H9 (cell line): ENCODE results near the gene DLK1. TPM values are rescaled to one million over a fixed set of nuclear protein-coding genes. Genes with fewer than 3 reads are reported as not detected.

Experiments used
- DNase-seq: peaks from one replicate; pipeline ENCODE4 v3.0.0-alpha.2; 2017
- H2AFZ ChIP-seq: one replicate; pipeline ENCODE4 v1.6.1; 2013; ENCODE audit warnings: mild to moderate bottlenecking, low read length, control low read depth, moderate library complexity
- H2AK5ac ChIP-seq: 2 replicates; pipeline ENCODE4 v1.6.1; 2013; ENCODE audit warnings: low read length, control low read depth, mixed read lengths; ENCODE audit not compliant: insufficient read length
- H2BK120ac ChIP-seq: one replicate; pipeline ENCODE4 v1.6.1; 2013; ENCODE audit warnings: low read depth, mild to moderate bottlenecking, low read length, control low read depth, inconsistent platforms; ENCODE audit not compliant: poor library complexity, severe bottlenecking
- H2BK12ac ChIP-seq: 2 replicates; pipeline ENCODE4 v1.6.1; 2013; ENCODE audit warnings: low read length, control low read depth, mixed read lengths, low read depth; ENCODE audit not compliant: insufficient read length
- H2BK15ac ChIP-seq: 2 replicates; pipeline ENCODE4 v1.6.1; 2013; ENCODE audit warnings: low read depth, low read length, control low read depth
- H2BK20ac ChIP-seq: one replicate; pipeline ENCODE4 v1.6.1; 2013; ENCODE audit warnings: low read depth, mild to moderate bottlenecking, low read length, control low read depth, inconsistent platforms; ENCODE audit not compliant: poor library complexity, severe bottlenecking
- H2BK5ac ChIP-seq: 2 replicates; pipeline ENCODE4 v1.6.1; 2013; ENCODE audit warnings: low read length, control low read depth, mixed read lengths; ENCODE audit not compliant: insufficient read length
- H3K14ac ChIP-seq: 2 replicates; pipeline ENCODE4 v1.6.1; 2013; ENCODE audit warnings: low read length, control low read depth; ENCODE audit not compliant: insufficient read depth
- H3K18ac ChIP-seq: 2 replicates; pipeline ENCODE4 v1.6.1; 2013; ENCODE audit warnings: low read depth, mild to moderate bottlenecking, mixed read lengths, low read length, control low read depth; ENCODE audit not compliant: insufficient read length
- H3K23ac ChIP-seq: 2 replicates; pipeline ENCODE4 v1.6.1; 2013; ENCODE audit warnings: low read length, control low read depth, mixed read lengths, low read depth; ENCODE audit not compliant: insufficient read length
- H3K23me2 ChIP-seq: 2 replicates; pipeline ENCODE4 v1.6.1; 2013; ENCODE audit warnings: low read depth, mild to moderate bottlenecking, mixed read lengths, low read length, control low read depth; ENCODE audit not compliant: insufficient read length, poor library complexity, severe bottlenecking
- H3K27ac ChIP-seq: 2 replicates; pipeline ENCODE4 v1.5.1; 2013; ENCODE audit warnings: low read length, control low read depth, mixed read lengths, low read depth; ENCODE audit not compliant: insufficient read length
- H3K27me3 ChIP-seq: 2 replicates; pipeline ENCODE4 v1.6.1; 2013; ENCODE audit warnings: low read length, control low read depth, inconsistent platforms; ENCODE audit not compliant: insufficient read depth
- H3K4ac ChIP-seq: 2 replicates; pipeline ENCODE4 v1.6.1; 2013; ENCODE audit warnings: low read depth, mild to moderate bottlenecking, control low read depth, inconsistent platforms, low read length, moderate library complexity
- H3K4me1 ChIP-seq: 2 replicates; pipeline ENCODE4 v1.6.1; 2013; ENCODE audit warnings: low read length, control low read depth, inconsistent platforms; ENCODE audit not compliant: insufficient read depth
- H3K4me2 ChIP-seq: 2 replicates; pipeline ENCODE4 v1.6.1; 2013; ENCODE audit warnings: low read length, control low read depth, mixed read lengths; ENCODE audit not compliant: insufficient read length, insufficient read depth
- H3K56ac ChIP-seq: 2 replicates; pipeline ENCODE4 v1.6.1; 2013; ENCODE audit warnings: low read depth, mild to moderate bottlenecking, mixed read lengths, low read length, control low read depth; ENCODE audit not compliant: insufficient read length
- H3K79me1 ChIP-seq: 2 replicates; pipeline ENCODE4 v1.6.1; 2013; ENCODE audit warnings: low read depth, mild to moderate bottlenecking, moderate library complexity, low read length, control low read depth, inconsistent platforms; ENCODE audit not compliant: insufficient read depth, poor library complexity, severe bottlenecking
- H3K79me2 ChIP-seq: 2 replicates; pipeline ENCODE4 v1.6.1; 2013; ENCODE audit warnings: low read length, control low read depth, inconsistent platforms; ENCODE audit not compliant: insufficient read depth
- H3K9ac ChIP-seq: 2 replicates; pipeline ENCODE4 v1.6.1; 2013; ENCODE audit warnings: low read length, control low read depth, mixed read lengths; ENCODE audit not compliant: insufficient read length; ENCODE audit errors: extremely low read depth
- H3K9me3 ChIP-seq: one replicate; pipeline ENCODE4 v1.6.1; 2013; ENCODE audit warnings: low read depth, low read length, inconsistent platforms; ENCODE audit not compliant: control insufficient read depth
- H3T11ph ChIP-seq: one replicate; pipeline ENCODE4 v1.6.1; 2013; ENCODE audit warnings: mild to moderate bottlenecking, low read length, control low read depth, inconsistent platforms
- H4K20me1 ChIP-seq: one replicate; pipeline ENCODE4 v1.6.1; 2013; ENCODE audit not compliant: control insufficient read depth, insufficient read length, insufficient read depth
- H4K5ac ChIP-seq: 2 replicates; pipeline ENCODE4 v1.6.1; 2013; ENCODE audit warnings: low read depth, mild to moderate bottlenecking, mixed read lengths, low read length, control low read depth; ENCODE audit not compliant: insufficient read length
- H4K8ac ChIP-seq: replicated peaks from 2 replicates; pipeline ENCODE4 v1.6.1; 2013; ENCODE audit warnings: low read length, control low read depth, mixed read lengths, low read depth; ENCODE audit not compliant: insufficient read length
- H4K91ac ChIP-seq: 2 replicates; pipeline ENCODE4 v1.6.1; 2013; ENCODE audit warnings: low read depth, mild to moderate bottlenecking, moderate library complexity, mixed read lengths, low read length, control low read depth; ENCODE audit not compliant: insufficient read length
- H3K27ac Mint-ChIP-seq, 3 experiments: 2 replicates in 2 of 3; 3 replicates in 1 of 3; pipeline ENCODE4 v1.8.0; 2020 to 2021; ENCODE audit warnings: mixed read lengths in 3 of 3, mild to moderate bottlenecking in 1 of 3, moderate library complexity in 1 of 3
- H3K27me3 Mint-ChIP-seq: 2 replicates; pipeline ENCODE4 v1.8.0; 2021; ENCODE audit warnings: low read depth, mild to moderate bottlenecking, moderate library complexity, mixed read lengths
- H3K36me3 Mint-ChIP-seq, 3 experiments: 2 replicates in 2 of 3; 3 replicates in 1 of 3; pipeline ENCODE4 v1.8.0; 2020 to 2021; ENCODE audit warnings: low read depth in 3 of 3, mixed read lengths in 3 of 3; ENCODE audit not compliant: insufficient read depth in 1 of 3
- H3K4me1 Mint-ChIP-seq, 2 experiments: 2 replicates each; pipeline ENCODE4 v1.8.0; 2020; ENCODE audit warnings: mixed read lengths in 2 of 2
- H3K4me3 Mint-ChIP-seq, 2 experiments: 2 replicates in 1 of 2; 3 replicates in 1 of 2; pipeline ENCODE4 v1.8.0; 2020 to 2021; ENCODE audit warnings: mild to moderate bottlenecking in 2 of 2, mixed read lengths in 2 of 2, moderate library complexity in 1 of 2
- H3K9me3 Mint-ChIP-seq, 2 experiments: 2 replicates in 1 of 2; 3 replicates in 1 of 2; pipeline ENCODE4 v1.8.0; 2020; ENCODE audit warnings: mild to moderate bottlenecking in 2 of 2, mixed read lengths in 2 of 2, moderate library complexity in 1 of 2
- CTCF ChIP-seq: fragments of 200-600 bp; sonication (generic); conservative IDR thresholded peaks from 3 replicates; pipeline ENCODE4 v1.8.0; 2021; ENCODE audit warnings: antibody characterized with exemption, mild to moderate bottlenecking
- WGBS: extraction: QIAGEN DNeasy Blood & Tissue Kit; methylation state at CpG from one replicate; pipeline ENCODE4 v1.1.7; 2013; ENCODE audit warnings: missing lambda C conversion rate, low lambda C conversion rate, mixed read lengths; ENCODE audit not compliant: insufficient read length; ENCODE audit errors: extremely low coverage; 5-methylcytosine and 5-hydroxymethylcytosine counted together
- total RNA-seq: library from RNA; stranded (reverse); gene quantifications from 2 replicates; pipeline ENCODE4 v1.2.1, GENCODE V29; 2021

The DLK1 gene
- total RNA-seq, 1 experiment from 2014 or later: 2.8 TPM

GRCh38 chr14:100770046-100770445 lies 43.4 kb downstream of the DLK1 start:
- Histone ChIP-seq H3K4ac (no peak overlapping the region), H2BK20ac (no peak overlapping the region), H3K27me3 (no peaks in the 10 kb centered on the region; the same call in 1 of the 2 replicates), H2AK5ac (no peak overlapping the region), H3T11ph (no peak overlapping the region), H4K5ac (no peak overlapping the region), H2BK5ac (no peak overlapping the region), H3K23ac (no peak overlapping the region), H4K8ac (no peak overlapping the region), H3K4me2 (no peak overlapping the region), H4K20me1 (no peaks in the 10 kb centered on the region), H3K79me1 (no peaks in the 10 kb centered on the region), H3K79me2 (no peaks in the 10 kb centered on the region), H2AFZ (no peak overlapping the region), H3K9me3 (no peaks in the 10 kb centered on the region), H2BK12ac (no peak overlapping the region), H3K9ac (no peak overlapping the region), H2BK15ac (no peak overlapping the region), H3K18ac (no peak overlapping the region), H3K56ac (no peak overlapping the region), H3K23me2 (no peaks in the 10 kb centered on the region), H2BK120ac (no peak overlapping the region), H3K4me1 (no peaks in the 10 kb centered on the region), H4K91ac (no peak overlapping the region), H3K14ac (no peak overlapping the region), H3K27ac (no peak overlapping the region)
- peaks cover 39% of the 10 kb centered on the region for H3K27me3 Mint-ChIP-seq
- H3K4me3 Mint-ChIP-seq: no peak overlapping the region
- H3K36me3 Mint-ChIP-seq: peaks cover 0 to 16% (median 15%) of the 10 kb centered on the region in 3 experiments; a peak in 6 of 7 replicates
- no CpG with 5 or more reads among the region's 4 CpGs for WGBS
- no peak for TF ChIP-seq CTCF
- H3K4me1 Mint-ChIP-seq: peaks cover 2 to 8% of the 10 kb centered on the region in 2 experiments
- H3K9me3 Mint-ChIP-seq: peaks cover 14 to 16% of the 10 kb centered on the region in 2 experiments
- DNase-seq: no peak
- H3K27ac Mint-ChIP-seq: no peak overlapping the region
